GM12878 (cell line): ENCODE results near the gene PSMD11. TPM values are rescaled to one million over a fixed set of nuclear protein-coding genes. Genes with fewer than 3 reads are reported as not detected.
A peak's percentile ranks its signal among the peaks of the same experiment; 100 is the strongest.

Experiments
- BRCA1 ChIP-seq: IDR thresholded peaks from 2 replicates; pipeline ENCODE4 v1.6.1; 2011; ENCODE audit warnings: low read depth, low read length, improper control_type of control experiment
- CREB1 ChIP-seq: IDR thresholded peaks from 2 replicates; pipeline ENCODE4 v1.6.1; 2012; ENCODE audit warnings: low read depth, mild to moderate bottlenecking, inconsistent platforms
- EGR1 ChIP-seq, 2 experiments: IDR thresholded peaks; 1 replicate in 1 of 2; 2 replicates in 1 of 2; pipeline ENCODE4 v1.6.1; 2011 to 2012; ENCODE audit warnings: low read depth in 2 of 2, low read length in 2 of 2, borderline replicate concordance in 1 of 2, mild to moderate bottlenecking in 1 of 2, moderate library complexity in 1 of 2
- IRF4 ChIP-seq: IDR thresholded peaks from 2 replicates; pipeline ENCODE4 v1.6.1; 2011; ENCODE audit warnings: low read depth, low read length
- MYB ChIP-seq: fragments of 150-350 bp; IDR thresholded peaks from 2 replicates; pipeline ENCODE4 v1.6.1; 2014; ENCODE audit warnings: mild to moderate bottlenecking, low read depth, low read length, borderline replicate concordance
- NFIC ChIP-seq: IDR thresholded peaks from 2 replicates; pipeline ENCODE4 v1.6.1; 2012; ENCODE audit warnings: low read depth, mild to moderate bottlenecking, inconsistent platforms, low read length, moderate library complexity
- NR2C2 ChIP-seq: IDR thresholded peaks from 2 replicates; pipeline ENCODE4 v1.6.1; 2011; ENCODE audit warnings: borderline replicate concordance, low read depth; ENCODE audit not compliant: control insufficient read depth, insufficient read length
- NR2F1 ChIP-seq: fragments of 450-650 bp; conservative IDR thresholded peaks from 2 replicates; pipeline ENCODE4 v1.6.1; 2017; ENCODE audit warnings: mild to moderate bottlenecking
- NRF1 ChIP-seq: conservative IDR thresholded peaks from 2 replicates; pipeline ENCODE4 v1.6.1; 2011; ENCODE audit warnings: mild to moderate bottlenecking, low read depth, low read length, improper control_type of control experiment
- PAX8 ChIP-seq: fragments of 450-650 bp; IDR thresholded peaks from 2 replicates; pipeline ENCODE4 v1.6.1; 2017; ENCODE audit warnings: mild to moderate bottlenecking, moderate library complexity
- SMARCA5 ChIP-seq: fragments of 450-650 bp; IDR thresholded peaks from 2 replicates; pipeline ENCODE4 v1.6.1; 2017; ENCODE audit warnings: mild to moderate bottlenecking
- TBL1XR1 ChIP-seq: IDR thresholded peaks from 2 replicates; pipeline ENCODE4 v1.6.1; 2012; ENCODE audit warnings: low read depth, low read length, improper control_type of control experiment
- polyA plus RNA-seq, 11 experiments: library from polyadenylated mRNA; depleted of rRNA in 4 of 11; unstranded in 6 of 11; stranded (reverse) in 5 of 11; fragments of >200 nt; fragmentation: Nextera tagmentation in 4 of 11; fragmentation: Illumina TruSeq in 1 of 11; extraction: Ambion mirVana in 4 of 11; extraction: Trizol in 1 of 11; gene quantifications; 1 replicate in 1 of 11; 2 replicates in 10 of 11; pipeline versions ENCODE4 v1.2.1 to v1.2.3, GENCODE V29; 2011 to 2016; ENCODE audit warnings: inconsistent platforms in 2 of 11, missing spikeins in 2 of 11, low read depth in 1 of 11
- total RNA-seq, 4 experiments: library from RNA; depleted of rRNA in 3 of 4; stranded (reverse); fragments of >200 nt in 3 of 4; fragmentation: Illumina TruSeq in 1 of 4; extraction: Trizol in 1 of 4; gene quantifications; 2 replicates each; pipeline versions ENCODE4 v1.2.1 to v1.2.3, GENCODE V29; 2013 to 2021
- TF ChIP-seq, protein P1 (sequence below): fragments of 450-650 bp; IDR thresholded peaks from 2 replicates; pipeline ENCODE4 v1.6.1; 2014; ENCODE audit warnings: mild to moderate bottlenecking
- TF ChIP-seq, protein P2 (sequence below): fragments of 450-650 bp; formaldehyde crosslinking; IDR thresholded peaks from 2 replicates; pipeline ENCODE4 v1.4.0; 2020; ENCODE audit warnings: mild to moderate bottlenecking, moderate library complexity
- TF ChIP-seq, protein P3 (sequence below): fragments of 450-650 bp; IDR thresholded peaks from 2 replicates; pipeline ENCODE4 v1.6.1; 2016; ENCODE audit warnings: mild to moderate bottlenecking
- TF ChIP-seq, protein P4 (sequence below): IDR thresholded peaks from 2 replicates; pipeline ENCODE4 v1.6.1; 2011; ENCODE audit warnings: borderline replicate concordance, low read depth, mild to moderate bottlenecking, moderate library complexity, mixed read lengths, low read length; ENCODE audit not compliant: insufficient read depth; ENCODE audit errors: extremely low read length
- TF ChIP-seq, protein P5 (sequence below): IDR thresholded peaks from 2 replicates; pipeline ENCODE4 v1.6.1; 2011; ENCODE audit warnings: mild to moderate bottlenecking, low read depth, low read length, moderate library complexity; ENCODE audit not compliant: insufficient replicate concordance
- TF ChIP-seq, protein P6 (sequence below): fragments of 150-350 bp; IDR thresholded peaks from 2 replicates; pipeline ENCODE4 v1.6.1; 2014; ENCODE audit warnings: mild to moderate bottlenecking, low read depth, low read length

PSMD11 gene
- total and polyA plus RNA-seq, 10 of the 15 experiments (the other 5 are each of a cell fraction or from before 2014, with no cell fraction given) = 84.1 to 319 (median 120) TPM

DNA sequence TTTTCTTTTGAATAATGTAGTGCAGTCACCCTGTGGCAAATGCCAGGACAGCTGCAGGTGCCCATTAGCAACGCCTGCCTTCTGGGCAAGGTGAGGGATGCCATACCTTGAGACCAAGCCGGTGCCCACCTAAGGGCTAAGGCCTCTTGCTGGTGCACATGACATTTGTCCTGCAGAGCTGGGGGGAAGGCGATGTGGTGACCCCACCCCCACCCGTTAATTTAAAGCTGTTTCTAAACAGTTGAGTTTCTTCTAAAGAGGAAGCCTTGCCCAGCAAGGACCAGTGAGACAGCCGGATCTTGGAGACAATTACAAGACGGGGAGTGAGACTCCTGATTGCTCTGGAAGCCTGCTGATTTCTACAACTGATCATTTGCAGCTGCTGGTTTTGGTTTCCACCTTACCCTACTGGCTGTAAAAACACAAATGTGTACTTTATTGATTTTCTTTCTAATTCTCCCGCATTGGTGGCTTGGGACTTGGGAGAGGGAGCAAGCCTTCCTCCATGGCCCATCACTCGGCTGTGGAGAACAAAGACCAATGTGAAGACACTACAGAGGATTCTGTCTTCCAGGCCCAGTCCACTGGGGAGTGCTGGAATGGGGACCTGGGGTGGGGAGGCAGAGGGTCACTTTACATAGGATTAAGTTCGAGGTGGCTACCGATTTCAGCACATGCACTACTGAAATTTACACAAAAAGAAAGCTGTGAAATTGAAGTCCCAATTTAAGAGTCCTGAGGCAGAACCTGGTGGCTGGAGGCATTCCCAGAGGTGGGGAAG, 45.2 kb downstream of the PSMD11 start (continued):
- TF ChIP-seq, protein P1, sequence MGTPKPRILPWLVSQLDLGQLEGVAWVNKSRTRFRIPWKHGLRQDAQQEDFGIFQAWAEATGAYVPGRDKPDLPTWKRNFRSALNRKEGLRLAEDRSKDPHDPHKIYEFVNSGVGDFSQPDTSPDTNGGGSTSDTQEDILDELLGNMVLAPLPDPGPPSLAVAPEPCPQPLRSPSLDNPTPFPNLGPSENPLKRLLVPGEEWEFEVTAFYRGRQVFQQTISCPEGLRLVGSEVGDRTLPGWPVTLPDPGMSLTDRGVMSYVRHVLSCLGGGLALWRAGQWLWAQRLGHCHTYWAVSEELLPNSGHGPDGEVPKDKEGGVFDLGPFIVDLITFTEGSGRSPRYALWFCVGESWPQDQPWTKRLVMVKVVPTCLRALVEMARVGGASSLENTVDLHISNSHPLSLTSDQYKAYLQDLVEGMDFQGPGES = no peak
- no peak for TF ChIP-seq BRCA1
- no peak for TF ChIP-seq EGR1 (IDR thresholded peaks at IDR 0.05; ENCODE audit: borderline replicate concordance in 1 of 2, low read depth in 2 of 2, low read length in 2 of 2)
- TF ChIP-seq MYB = no peak
- TF ChIP-seq IRF4 = no peak
- TF ChIP-seq, protein P2, sequence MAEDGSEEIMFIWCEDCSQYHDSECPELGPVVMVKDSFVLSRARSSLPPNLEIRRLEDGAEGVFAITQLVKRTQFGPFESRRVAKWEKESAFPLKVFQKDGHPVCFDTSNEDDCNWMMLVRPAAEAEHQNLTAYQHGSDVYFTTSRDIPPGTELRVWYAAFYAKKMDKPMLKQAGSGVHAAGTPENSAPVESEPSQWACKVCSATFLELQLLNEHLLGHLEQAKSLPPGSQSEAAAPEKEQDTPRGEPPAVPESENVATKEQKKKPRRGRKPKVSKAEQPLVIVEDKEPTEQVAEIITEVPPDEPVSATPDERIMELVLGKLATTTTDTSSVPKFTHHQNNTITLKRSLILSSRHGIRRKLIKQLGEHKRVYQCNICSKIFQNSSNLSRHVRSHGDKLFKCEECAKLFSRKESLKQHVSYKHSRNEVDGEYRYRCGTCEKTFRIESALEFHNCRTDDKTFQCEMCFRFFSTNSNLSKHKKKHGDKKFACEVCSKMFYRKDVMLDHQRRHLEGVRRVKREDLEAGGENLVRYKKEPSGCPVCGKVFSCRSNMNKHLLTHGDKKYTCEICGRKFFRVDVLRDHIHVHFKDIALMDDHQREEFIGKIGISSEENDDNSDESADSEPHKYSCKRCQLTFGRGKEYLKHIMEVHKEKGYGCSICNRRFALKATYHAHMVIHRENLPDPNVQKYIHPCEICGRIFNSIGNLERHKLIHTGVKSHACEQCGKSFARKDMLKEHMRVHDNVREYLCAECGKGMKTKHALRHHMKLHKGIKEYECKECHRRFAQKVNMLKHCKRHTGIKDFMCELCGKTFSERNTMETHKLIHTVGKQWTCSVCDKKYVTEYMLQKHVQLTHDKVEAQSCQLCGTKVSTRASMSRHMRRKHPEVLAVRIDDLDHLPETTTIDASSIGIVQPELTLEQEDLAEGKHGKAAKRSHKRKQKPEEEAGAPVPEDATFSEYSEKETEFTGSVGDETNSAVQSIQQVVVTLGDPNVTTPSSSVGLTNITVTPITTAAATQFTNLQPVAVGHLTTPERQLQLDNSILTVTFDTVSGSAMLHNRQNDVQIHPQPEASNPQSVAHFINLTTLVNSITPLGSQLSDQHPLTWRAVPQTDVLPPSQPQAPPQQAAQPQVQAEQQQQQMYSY = no peak
- TF ChIP-seq, protein P3, sequence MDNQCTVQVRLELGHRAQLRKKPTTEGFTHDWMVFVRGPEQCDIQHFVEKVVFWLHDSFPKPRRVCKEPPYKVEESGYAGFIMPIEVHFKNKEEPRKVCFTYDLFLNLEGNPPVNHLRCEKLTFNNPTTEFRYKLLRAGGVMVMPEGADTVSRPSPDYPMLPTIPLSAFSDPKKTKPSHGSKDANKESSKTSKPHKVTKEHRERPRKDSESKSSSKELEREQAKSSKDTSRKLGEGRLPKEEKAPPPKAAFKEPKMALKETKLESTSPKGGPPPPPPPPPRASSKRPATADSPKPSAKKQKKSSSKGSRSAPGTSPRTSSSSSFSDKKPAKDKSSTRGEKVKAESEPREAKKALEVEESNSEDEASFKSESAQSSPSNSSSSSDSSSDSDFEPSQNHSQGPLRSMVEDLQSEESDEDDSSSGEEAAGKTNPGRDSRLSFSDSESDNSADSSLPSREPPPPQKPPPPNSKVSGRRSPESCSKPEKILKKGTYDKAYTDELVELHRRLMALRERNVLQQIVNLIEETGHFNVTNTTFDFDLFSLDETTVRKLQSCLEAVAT = no peak
- no peak for TF ChIP-seq NRF1
- TF ChIP-seq, protein P4, sequence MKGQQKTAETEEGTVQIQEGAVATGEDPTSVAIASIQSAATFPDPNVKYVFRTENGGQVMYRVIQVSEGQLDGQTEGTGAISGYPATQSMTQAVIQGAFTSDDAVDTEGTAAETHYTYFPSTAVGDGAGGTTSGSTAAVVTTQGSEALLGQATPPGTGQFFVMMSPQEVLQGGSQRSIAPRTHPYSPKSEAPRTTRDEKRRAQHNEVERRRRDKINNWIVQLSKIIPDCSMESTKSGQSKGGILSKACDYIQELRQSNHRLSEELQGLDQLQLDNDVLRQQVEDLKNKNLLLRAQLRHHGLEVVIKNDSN = no peak
- TF ChIP-seq, protein P5, sequence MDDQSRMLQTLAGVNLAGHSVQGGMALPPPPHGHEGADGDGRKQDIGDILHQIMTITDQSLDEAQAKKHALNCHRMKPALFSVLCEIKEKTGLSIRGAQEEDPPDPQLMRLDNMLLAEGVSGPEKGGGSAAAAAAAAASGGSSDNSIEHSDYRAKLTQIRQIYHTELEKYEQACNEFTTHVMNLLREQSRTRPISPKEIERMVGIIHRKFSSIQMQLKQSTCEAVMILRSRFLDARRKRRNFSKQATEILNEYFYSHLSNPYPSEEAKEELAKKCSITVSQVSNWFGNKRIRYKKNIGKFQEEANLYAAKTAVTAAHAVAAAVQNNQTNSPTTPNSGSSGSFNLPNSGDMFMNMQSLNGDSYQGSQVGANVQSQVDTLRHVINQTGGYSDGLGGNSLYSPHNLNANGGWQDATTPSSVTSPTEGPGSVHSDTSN = no peak
- 0 out of 2 replicates have a peak, but pooled peaks have one; percentile 16 for TF ChIP-seq CREB1
- TF ChIP-seq, protein P6, sequence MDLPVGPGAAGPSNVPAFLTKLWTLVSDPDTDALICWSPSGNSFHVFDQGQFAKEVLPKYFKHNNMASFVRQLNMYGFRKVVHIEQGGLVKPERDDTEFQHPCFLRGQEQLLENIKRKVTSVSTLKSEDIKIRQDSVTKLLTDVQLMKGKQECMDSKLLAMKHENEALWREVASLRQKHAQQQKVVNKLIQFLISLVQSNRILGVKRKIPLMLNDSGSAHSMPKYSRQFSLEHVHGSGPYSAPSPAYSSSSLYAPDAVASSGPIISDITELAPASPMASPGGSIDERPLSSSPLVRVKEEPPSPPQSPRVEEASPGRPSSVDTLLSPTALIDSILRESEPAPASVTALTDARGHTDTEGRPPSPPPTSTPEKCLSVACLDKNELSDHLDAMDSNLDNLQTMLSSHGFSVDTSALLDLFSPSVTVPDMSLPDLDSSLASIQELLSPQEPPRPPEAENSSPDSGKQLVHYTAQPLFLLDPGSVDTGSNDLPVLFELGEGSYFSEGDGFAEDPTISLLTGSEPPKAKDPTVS = no peak
- peak; percentile 10; the same call in 1 of the 2 replicates for TF ChIP-seq NFIC
- no peak for TF ChIP-seq TBL1XR1
- TF ChIP-seq SMARCA5 = no peak
- 0 out of 2 replicates have a peak, but pooled peaks have one; percentile 7 for TF ChIP-seq NR2F1
- no peak for TF ChIP-seq PAX8
- TF ChIP-seq NR2C2 = no peak
